Measurements from ENCODE around the gene MALAT1. TPM values are rescaled to one million over a fixed set of nuclear protein-coding genes. Genes with fewer than 3 reads are reported as not detected.

The MALAT1 gene
- total RNA-seq, 1 donor from 2014 or later, result 5,323 TPM

DNA sequence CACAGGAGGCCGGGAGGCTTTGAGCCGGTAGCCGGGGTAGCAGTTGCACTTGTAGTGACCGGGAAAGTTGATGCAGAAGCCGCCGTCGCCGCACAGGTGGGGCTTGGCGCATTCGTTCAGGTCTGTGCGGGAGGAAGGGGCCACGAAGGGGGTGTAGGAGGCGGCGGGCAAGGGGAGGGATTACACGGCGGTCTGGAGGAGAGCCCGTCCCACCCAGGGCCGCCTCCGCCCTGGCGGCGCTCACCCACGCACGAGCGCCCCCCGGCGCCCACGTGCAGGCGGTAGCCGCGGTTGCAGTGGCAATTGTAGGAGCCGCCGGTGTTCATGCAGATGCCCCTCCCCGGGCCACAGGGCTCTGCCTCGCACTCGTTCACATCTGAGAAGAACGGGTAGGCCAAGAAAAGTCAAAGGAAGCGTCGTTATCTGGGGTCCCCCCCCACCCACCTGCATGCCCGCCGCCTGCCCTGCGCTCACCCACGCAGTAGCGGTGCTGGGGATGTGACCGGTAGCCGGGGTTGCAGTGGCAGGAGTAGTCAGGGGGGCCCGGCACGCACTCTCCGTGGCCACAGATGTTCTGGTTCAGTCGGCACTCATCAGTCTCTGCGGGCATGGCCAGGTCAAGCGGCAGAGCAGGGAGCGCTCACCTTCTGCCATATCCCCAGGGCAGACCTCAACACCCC lies 48.7 kb downstream of the MALAT1 start:
- Mint-ChIP-seq H3K36me3 (ENCODE audit: low read depth) (peaks cover 50% of the 10 kb centered on the region), H3K4me1 (ENCODE audit: low read depth) (peaks cover 48% of the 10 kb centered on the region), H3K4me3 (peak overlapping the region; percentile 8), H3K27me3 (ENCODE audit: insufficient read depth) (no peaks in the 10 kb centered on the region), H3K9me3 (no peaks in the 10 kb centered on the region), H3K27ac (no peak overlapping the region)
- intact Hi-C loops (cut with micrococcal nuclease), result no loop called here
- DNase-seq (ENCODE audit: low spot score), result no peak

DNA sequence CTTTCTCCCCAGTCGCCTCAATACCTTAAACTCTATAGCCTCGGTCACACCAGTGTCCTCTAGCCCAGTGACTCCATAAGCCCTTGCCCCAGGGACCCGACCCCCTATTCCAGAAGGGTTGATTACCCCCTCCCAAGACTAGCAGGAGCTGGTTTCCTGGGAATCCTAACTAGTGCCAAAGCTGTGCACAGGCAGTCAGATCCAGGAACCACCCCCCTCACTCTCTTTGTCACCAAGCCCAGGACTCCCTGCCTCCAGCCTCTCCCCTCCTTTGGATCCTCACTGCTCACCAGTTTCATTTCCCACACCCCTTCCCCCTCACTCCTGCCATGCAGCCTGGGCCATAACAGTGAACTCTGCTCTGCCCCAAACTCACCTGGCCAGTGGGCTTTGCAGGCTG lies 49.5 kb downstream of the MALAT1 start:
- no peaks in the 10 kb centered on the region for H3K9me3 Mint-ChIP-seq
- H3K4me1 Mint-ChIP-seq (ENCODE audit: low read depth), result peaks cover 50% of the 10 kb centered on the region
- no peak for DNase-seq (ENCODE audit: low spot score)
- H3K27me3 Mint-ChIP-seq (ENCODE audit: insufficient read depth), result no peaks in the 10 kb centered on the region
- peak overlapping the region; percentile 83 for H3K27ac Mint-ChIP-seq
- intact Hi-C loops (cut with micrococcal nuclease), result no loop called here
- H3K4me3 Mint-ChIP-seq, result peak overlapping the region; percentile 8
- H3K36me3 Mint-ChIP-seq (ENCODE audit: low read depth), result peaks cover 49% of the 10 kb centered on the region

DNA sequence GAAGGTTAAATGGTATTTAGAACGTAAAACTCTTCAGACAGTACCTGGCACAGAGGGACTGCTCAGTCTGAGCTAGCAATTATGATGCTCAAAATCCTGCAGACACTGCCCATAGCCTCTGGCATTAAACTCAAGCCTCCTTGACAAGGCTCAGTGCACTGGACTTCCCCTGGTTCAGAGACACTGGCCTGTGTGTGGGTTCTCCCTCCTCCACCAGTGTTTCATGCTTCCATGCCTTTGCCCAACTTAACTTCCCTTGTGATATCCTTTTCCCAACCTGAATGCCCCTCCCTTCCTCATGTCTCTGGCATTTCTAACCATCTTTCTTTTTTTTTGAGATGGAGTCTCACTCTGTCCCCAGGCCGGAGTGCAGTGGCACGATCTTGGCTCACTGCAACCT lies 50.3 kb downstream of the MALAT1 start:
- Mint-ChIP-seq H3K4me1 (ENCODE audit: low read depth) (peaks cover 48% of the 10 kb centered on the region), H3K27ac (peak overlapping the region; percentile 27), H3K36me3 (ENCODE audit: low read depth) (peaks cover 47% of the 10 kb centered on the region), H3K4me3 (no peak overlapping the region), H3K27me3 (ENCODE audit: insufficient read depth) (no peaks in the 10 kb centered on the region), H3K9me3 (no peaks in the 10 kb centered on the region)
- intact Hi-C loops (cut with micrococcal nuclease), result no loop called here
- no peak for DNase-seq (ENCODE audit: low spot score)

DNA sequence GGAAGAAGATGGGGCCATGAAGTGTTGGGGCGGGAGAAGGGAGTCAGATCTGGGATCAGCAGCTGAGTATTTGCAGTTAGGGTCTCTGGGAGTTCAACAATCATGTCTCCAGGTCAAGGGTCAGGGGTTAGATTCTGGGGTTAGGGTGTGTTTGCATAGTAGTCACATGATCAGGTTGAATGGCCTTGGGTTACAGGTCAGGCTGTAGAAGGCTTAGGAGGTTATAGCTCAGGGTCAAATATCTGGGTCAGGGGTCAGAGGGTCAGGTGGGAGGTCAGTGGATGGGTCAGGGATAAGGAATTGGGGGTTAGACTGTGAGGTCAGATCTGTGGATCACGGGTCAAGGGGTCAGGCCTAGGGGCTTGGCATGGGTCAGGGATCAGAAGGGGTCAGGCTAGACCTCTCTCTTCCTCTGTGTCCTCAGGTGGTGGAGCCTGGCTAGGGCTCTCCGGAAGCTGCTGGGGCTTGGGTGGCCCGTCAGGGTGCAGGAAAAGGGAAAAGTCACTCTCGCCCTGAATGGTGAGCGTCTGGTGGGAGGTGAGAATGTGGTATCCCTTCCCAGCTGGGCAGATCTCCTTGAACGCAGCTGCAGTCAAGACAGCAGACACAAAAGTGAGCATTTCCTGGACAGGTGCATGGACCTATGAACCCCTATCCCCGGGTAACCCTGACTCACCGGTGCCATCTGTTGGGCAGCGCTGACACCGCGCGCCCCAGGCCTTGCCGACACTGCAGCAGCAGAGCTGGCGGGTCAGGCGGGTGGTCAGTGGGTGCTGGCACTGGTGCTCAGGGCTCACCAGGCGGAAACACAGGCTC lies 52.9 kb downstream of the MALAT1 start:
- Mint-ChIP-seq H3K36me3 (ENCODE audit: low read depth) (peaks cover 28% of the 10 kb centered on the region), H3K27ac (peak overlapping the region; percentile 57)
- intact Hi-C loops (cut with micrococcal nuclease), result no loop called here

DNA sequence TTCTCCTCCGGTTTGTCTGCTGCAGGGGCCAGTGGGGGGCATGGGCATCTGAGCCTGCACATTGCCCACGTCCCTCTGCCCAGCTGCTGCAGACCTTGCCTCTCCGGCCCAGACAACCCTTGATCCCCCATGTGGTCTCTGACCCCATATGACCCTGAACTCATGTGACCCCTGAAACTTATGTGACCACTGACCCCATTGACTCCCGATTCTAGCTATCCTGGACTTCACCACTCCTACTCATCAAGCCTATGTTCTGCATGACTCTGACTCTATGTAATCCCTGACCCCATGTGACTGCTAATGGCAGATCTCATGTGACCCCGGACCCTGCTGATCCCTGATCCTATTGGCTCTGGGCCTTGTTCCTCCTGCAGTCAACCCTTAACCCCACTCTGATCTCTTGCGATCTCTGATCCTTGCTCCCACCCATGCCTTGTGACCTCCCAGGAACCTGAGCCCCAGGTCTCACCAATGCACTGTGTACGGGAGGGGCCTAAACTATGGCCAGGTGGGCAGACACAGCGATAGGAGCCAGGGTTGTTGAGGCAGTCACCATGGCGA lies 53.6 kb downstream of the MALAT1 start:
- peak overlapping the region; percentile 42 for H3K4me3 Mint-ChIP-seq
- H3K36me3 Mint-ChIP-seq (ENCODE audit: low read depth), result peaks cover 28% of the 10 kb centered on the region
- DNase-seq (ENCODE audit: low spot score), result no peak
- peaks cover 59% of the 10 kb centered on the region for H3K4me1 Mint-ChIP-seq (ENCODE audit: low read depth)
- H3K27ac Mint-ChIP-seq, result peak overlapping the region; percentile 57
- intact Hi-C loops (cut with micrococcal nuclease), result no loop called here
- H3K27me3 Mint-ChIP-seq (ENCODE audit: insufficient read depth), result no peaks in the 10 kb centered on the region
- H3K9me3 Mint-ChIP-seq, result no peaks in the 10 kb centered on the region

More for the DNA sequence above, 52.9 kb downstream of the MALAT1 start:
- peaks cover 53% of the 10 kb centered on the region for H3K4me1 Mint-ChIP-seq (ENCODE audit: low read depth)
- no peaks in the 10 kb centered on the region for H3K9me3 Mint-ChIP-seq
- H3K4me3 Mint-ChIP-seq, result peak overlapping the region; percentile 42
- peak; percentile 47 for DNase-seq (ENCODE audit: low spot score)
- H3K27me3 Mint-ChIP-seq (ENCODE audit: insufficient read depth), result no peaks in the 10 kb centered on the region

DNA sequence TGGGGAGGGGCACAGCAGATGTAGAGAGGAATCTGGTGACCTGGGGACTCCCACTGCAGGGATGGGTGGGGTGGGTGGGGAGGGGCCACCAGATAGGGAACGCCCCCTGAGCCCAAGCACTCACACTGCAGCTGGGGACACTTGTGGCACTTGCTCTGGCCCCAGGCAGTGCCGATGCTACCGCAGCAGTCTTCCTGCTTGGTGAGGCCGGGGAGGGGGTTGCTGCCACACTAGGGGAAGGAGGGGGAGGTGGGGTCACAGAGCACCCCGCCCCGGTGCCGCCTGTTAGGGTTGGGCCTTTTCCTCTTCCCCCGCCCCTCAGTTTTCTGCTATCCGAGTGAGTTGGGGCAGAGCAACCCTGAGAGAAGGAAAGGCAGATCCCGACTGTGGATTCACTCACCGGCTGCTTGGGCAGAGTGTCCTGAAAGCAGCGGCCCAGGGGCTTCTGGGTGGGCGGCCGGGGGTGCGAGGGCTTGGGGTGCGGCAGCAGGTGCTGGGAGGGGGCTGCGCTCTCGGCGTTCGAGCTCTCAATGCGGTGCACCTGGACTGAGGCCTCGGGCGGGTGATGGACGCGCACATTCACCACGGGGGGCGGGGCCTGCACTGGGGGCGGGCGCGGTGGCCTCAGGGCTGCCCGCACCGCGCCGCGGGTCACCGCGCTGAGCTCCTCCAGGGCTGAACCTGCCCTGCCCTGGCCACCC lies 54.6 kb downstream of the MALAT1 start:
- intact Hi-C loops (cut with micrococcal nuclease), result loop anchor here (1.0 kb wide), 1 partner anchor 13 kb away; no protein-coding TSS in a partner anchor
- Mint-ChIP-seq H3K27ac (peak overlapping the region; percentile 29), H3K9me3 (no peaks in the 10 kb centered on the region), H3K4me1 (ENCODE audit: low read depth) (peaks cover 53% of the 10 kb centered on the region), H3K36me3 (ENCODE audit: low read depth) (peaks cover 22% of the 10 kb centered on the region), H3K4me3 (peak overlapping the region; percentile 30), H3K27me3 (ENCODE audit: insufficient read depth) (no peaks in the 10 kb centered on the region)
- peak; percentile 77 for DNase-seq (ENCODE audit: low spot score)

DNA sequence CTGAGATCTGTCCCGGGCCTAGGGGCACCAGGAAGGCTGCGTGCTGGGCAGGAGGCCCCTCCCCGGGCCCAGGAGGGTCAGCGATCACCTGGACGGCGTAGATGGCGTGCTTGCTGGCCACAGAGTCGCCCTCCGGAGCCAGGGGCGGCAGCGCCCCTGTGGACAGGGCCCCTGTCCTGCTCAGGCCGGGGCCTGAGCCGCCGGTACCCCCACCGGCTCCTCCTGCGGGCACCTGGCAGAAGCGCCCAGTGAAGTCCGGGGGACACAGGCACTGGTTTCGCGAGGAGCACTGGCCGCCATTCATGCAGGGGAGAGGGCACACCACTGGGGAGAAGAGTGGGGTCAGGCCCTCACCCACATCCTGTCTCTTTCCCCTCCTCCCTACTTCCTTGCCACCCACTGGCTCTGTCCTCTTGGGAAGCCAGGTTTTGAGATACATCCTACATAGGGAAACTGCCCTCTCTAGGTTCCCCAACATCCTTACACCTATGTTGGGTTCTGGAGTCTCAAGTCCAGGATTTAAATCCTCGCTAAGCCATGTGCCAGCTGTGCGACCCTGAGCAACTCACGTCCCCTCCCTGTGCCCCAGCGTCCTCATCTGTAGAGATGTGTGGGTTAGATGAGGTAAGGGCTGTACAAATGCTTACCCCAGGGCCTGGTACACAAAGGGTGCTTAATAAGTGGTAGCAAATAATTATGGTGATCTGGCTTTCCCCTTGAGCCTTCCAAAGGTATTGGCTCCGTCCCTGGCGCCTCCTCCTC lies 55.4 kb downstream of the MALAT1 start:
- peak overlapping the region; percentile 87 for H3K4me3 Mint-ChIP-seq
- peak overlapping the region; percentile 85 for H3K27ac Mint-ChIP-seq
- no peak for DNase-seq (ENCODE audit: low spot score)
- peaks cover 17% of the 10 kb centered on the region for H3K36me3 Mint-ChIP-seq (ENCODE audit: low read depth)
- H3K4me1 Mint-ChIP-seq (ENCODE audit: low read depth), result peaks cover 52% of the 10 kb centered on the region
- intact Hi-C loops (cut with micrococcal nuclease), result no loop called here
- no peaks in the 10 kb centered on the region for H3K9me3 Mint-ChIP-seq
- no peaks in the 10 kb centered on the region for H3K27me3 Mint-ChIP-seq (ENCODE audit: insufficient read depth)

DNA sequence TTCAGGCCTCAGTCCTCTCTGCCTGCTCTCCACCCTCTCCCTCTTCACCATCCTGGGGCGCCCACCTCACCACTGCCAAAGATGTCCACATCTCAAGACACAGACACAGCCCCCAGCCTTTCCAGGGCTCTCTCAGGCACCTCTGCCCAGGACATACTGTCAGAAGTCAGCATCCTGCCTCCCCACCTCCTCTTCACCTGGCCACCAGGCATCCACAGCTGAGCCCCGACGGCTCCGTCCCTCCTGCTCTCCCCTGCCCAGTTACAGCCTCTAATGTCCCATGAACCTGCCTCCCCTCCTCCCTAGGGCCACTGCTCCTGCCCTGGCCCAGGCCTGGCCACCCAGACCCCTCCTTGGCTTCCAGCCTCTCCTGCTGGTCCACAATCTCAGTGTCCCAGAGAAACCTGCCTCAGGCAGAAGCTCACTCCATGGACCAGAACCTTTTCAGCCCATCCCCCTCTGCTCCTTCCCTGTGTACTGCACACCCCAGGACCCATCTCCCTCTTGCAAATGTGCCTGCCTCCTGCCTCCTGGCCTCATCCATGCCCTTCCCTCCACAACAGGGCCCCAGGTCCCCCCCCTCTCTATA lies 56.1 kb downstream of the MALAT1 start:
- no peaks in the 10 kb centered on the region for H3K27me3 Mint-ChIP-seq (ENCODE audit: insufficient read depth)
- no peak for DNase-seq (ENCODE audit: low spot score)
- peak overlapping the region; percentile 87 for H3K4me3 Mint-ChIP-seq
- H3K9me3 Mint-ChIP-seq, result no peaks in the 10 kb centered on the region
- H3K27ac Mint-ChIP-seq, result peak overlapping the region; percentile 85
- peaks cover 13% of the 10 kb centered on the region for H3K36me3 Mint-ChIP-seq (ENCODE audit: low read depth)
- H3K4me1 Mint-ChIP-seq (ENCODE audit: low read depth), result peaks cover 59% of the 10 kb centered on the region
- intact Hi-C loops (cut with micrococcal nuclease), result no loop called here

DNA sequence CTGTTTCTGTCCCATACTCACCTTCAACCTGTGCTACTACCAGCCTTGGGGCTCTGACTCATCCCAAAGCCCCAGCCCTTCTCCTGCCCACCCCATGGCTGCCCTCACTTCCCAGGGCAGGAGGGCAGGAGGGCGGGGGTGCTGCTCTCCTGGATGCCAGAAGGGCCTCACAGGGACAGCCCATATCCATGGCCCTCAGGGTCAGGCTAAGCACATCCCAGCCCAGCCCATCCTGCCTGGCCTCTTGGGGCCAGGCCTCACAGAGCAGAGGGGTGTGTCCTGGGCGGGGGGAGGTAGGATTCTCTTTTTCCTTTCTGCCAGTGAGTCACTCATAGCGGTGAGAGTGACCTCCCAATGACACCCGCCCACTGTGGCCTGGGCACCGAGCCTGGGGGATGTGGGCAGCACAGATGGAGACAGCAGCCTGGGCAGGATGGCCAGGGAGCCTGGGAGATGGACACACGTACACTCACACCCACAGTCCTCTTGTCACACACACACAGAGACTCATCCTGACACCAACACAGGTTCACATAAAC lies 56.9 kb downstream of the MALAT1 start:
- H3K4me1 Mint-ChIP-seq (ENCODE audit: low read depth), result peaks cover 68% of the 10 kb centered on the region
- H3K27me3 Mint-ChIP-seq (ENCODE audit: insufficient read depth), result no peaks in the 10 kb centered on the region
- peaks cover 12% of the 10 kb centered on the region for H3K36me3 Mint-ChIP-seq (ENCODE audit: low read depth)
- no peaks in the 10 kb centered on the region for H3K9me3 Mint-ChIP-seq
- H3K4me3 Mint-ChIP-seq, result peak overlapping the region; percentile 87
- H3K27ac Mint-ChIP-seq, result peak overlapping the region; percentile 85
- intact Hi-C loops (cut with micrococcal nuclease), result no loop called here
- DNase-seq (ENCODE audit: low spot score), result no peak
